H1 (cell line): Measurements from ENCODE around the gene ADRB1. TPM values are rescaled to one million over a fixed set of nuclear protein-coding genes. Genes with fewer than 3 reads are reported as not detected.

Experiments
- PHF8 ChIP-seq: fragments of 200-600 bp; sonication (generic); conservative IDR thresholded peaks from 2 replicates; pipeline ENCODE4 v1.7.1; 2012; ENCODE audit warnings: low read depth, mild to moderate bottlenecking, inconsistent platforms, low read length, moderate library complexity
- SRF ChIP-seq: IDR thresholded peaks from 2 replicates; pipeline ENCODE4 v1.6.1; 2011; ENCODE audit warnings: mild to moderate bottlenecking, low read depth, low read length, moderate library complexity
- polyA plus RNA-seq, 7 experiments: library from polyadenylated mRNA; depleted of rRNA in 3 of 7; stranded (reverse) in 5 of 7; unstranded in 2 of 7; fragments of >200 nt in 5 of 7; fragments of 200-250 nt in 2 of 7; gene quantifications; 1 replicate in 5 of 7; 2 replicates in 1 of 7; 4 replicates in 1 of 7; pipeline versions ENCODE4 v1.2.1 to v1.2.3, GENCODE V29; 2011 to 2013; ENCODE audit warnings: missing spikeins in 2 of 7, mixed read lengths in 2 of 7
- total RNA-seq: library from RNA; stranded (reverse); fragmentation: NEBNext Ultra II Directional; extraction: Animal tissue kit (Norgen Biotek cat#: 25700); gene quantifications from 2 replicates; pipeline ENCODE4 v1.2.1, GENCODE V29; 2021

Gene ADRB1
- total and polyA plus RNA-seq, 2 of the 8 experiments (the other 6 are each of a cell fraction or from before 2014, with no cell fraction given) = 0.14 to 0.48 TPM

- TF ChIP-seq PHF8 (no peak), SRF (no peak)
Measured at GRCh38 chr10:114021717-114022680, 21.7 kb upstream of the ADRB1 start (continued).
